HG03457 (cell line): Measurements from ENCODE around the gene CD276.
"Not testable (repeated sequence)": the region's sequence is repeated elsewhere in the genome, so short reads cannot be mapped to it uniquely, and the experiment has no call there.

ENCODE experiments used
- ATAC-seq: cut with Tn5 transposase; IDR thresholded peaks from one replicate; pipeline ENCODE4 v1.9.1; 2021; ENCODE audit warnings: moderate number of reproducible peaks; ENCODE audit not compliant: unreplicated experiment

The CD276 gene

DNA sequence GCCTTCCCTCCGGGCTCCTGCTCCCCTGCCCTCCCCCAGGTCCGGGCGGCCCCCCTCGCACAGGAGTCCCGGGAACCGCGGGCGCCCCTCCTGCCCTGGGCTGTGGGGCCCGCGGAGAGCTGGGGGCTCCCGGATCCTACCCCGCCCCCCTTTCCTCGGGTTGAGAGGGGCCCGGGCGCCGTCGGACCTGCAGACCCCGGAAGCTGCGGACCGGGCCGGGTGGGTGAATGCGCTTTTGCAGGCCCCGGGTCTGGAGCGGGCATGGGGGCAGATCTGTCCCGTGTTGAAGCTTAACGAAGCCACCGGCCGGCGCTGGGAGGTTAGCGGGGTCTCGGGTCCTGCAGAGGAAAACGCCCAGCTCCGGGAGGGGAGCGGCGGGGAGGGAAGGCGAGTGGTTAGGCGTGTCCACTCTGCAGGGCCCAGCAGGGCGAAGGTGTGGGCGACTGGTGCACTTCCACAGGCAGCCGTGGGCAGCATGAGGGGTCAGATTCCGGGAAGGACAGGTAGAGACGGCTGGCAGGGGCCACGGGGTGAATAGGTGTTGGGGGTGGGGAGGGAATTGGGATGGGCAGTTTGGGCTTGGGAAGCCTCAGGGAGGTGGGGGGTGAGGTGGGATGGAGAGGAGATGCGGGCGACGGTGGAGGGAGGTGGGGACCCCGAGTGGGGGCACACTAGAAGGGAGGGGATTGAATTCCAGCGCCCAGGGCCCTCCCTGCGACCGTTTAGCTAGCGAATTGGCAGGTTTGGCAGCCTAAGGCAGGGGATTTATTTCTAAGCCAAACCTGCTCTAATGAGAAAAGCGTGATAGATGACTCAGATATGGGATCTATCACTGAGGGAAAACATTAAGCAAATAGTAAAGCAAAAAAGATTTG, 635 bp downstream of the CD276 start:
- ATAC-seq: no peak

DNA sequence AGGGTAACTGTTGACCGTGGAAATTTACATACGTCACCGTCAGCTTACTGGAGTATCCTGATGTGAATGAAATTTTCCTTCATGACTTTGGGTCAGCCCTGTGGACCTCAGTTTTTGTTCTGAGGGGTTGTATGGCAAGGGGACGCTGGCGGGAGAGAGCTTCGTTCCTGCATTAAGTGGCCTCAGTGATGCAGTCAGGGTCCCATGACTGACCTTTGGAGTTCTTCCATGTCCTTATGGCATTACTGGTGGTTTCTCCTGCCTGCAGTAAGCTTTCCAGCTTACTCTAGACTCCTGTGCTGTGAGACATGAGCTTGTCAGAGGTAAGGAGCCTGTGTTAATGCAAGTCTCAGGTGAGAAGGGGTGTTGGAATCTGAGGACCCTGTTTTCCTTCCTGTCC, 1.8 kb downstream of the CD276 start:
- no peak for ATAC-seq

DNA sequence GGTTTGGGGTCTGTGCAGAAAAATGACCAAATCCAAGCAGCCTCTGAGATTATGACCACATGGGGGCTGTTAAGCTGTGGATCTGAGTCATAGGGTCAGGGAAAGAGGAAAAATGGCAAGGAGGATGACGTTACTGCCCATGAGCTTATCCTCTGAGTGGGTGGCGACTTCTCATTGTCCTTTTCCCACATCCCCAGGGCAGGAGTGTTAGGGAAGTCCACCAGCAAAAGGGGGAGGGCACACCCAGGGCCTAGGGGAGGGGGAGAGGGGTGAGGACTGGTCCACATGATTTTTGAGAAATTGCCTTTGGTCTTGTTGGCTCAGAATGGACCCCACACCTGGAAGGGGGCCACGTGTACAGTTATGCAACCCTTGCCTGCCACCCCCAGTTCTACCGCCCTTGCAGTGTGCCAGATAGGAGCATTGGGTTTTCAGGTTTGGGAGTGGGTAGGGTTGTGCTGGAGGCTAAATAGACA, 2.6 kb downstream of the CD276 start:
- no peak for ATAC-seq

DNA sequence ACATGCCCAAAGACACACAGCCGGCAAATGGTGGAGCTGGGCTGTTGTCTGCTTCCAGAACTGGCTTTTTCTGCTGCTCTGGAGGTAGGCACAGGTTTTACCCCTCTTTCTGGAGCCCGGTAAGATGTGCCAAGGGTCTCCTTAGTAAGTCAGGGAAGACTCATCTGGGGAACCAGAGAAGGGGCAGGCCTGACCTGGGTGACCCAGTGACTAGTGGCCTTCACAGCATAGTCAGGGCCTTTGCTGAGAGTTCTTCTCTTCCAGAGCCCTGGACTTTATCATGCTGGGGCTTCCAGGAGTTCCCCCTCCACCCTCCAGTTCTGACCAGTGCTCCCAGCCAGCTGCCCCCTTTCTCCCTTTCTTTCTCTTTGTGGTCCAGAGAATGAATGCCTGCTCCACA, 3.2 kb downstream of the CD276 start:
- ATAC-seq: no peak

DNA sequence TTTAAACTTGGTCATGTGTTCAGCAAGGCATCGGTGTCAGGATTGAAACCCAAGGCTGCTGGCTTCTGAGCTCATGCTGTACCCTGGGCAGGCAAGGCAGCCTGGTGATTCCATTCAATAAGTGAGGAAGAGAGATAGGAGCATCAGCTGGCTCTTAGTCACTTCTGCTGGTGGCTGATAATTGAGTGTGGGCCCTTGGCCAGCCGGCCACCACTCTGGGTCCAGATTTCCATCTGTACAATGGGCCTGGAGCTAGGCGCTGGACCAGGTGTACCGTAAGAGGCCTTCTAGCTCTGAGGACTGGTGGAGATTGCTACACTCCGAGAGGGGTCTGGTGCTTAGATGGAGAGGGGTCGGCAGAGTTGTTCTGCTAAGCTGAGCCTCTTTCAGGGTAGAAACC, 4.3 kb downstream of the CD276 start:
- no peak for ATAC-seq

DNA sequence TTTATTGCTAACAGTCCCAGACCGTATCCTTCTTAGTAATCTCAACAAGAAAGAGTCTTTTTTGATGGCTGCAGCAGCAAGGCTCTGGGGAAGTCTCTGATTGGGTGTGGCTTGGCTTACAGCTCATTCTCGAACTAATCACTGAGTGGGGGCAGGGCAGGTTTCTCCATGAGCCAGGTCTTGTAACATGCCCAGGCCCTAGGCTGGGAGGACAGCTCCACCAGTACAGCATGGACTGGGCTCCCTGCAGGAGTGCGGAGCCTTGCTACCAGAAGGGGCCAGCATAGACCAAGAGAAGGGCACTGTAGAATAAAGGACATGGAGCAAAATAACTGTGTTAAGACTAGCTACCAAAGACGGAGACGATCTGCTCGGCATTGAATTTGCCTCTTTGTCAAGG, 7.2 kb downstream of the CD276 start:
- ATAC-seq: no peak

DNA sequence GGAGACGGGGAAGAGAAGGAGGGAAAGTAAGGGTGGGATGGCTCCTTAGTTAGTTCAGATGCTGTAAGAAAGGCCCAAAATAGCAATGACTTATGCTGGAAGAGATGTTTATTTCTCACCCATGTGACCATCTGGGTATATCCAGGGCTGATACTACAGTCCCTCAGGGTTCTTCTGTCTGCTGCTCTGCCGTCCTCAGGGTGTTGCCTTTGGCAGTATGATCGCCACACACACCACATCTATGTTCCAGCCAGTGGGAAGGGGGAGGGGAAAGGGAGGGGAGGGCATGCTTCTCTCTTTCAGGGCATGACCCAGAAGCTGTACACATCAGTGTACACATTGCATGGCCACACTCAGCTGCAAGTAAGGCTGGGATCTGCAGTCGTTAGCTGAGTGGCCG, 10.2 kb downstream of the CD276 start:
- ATAC-seq: no peak

DNA sequence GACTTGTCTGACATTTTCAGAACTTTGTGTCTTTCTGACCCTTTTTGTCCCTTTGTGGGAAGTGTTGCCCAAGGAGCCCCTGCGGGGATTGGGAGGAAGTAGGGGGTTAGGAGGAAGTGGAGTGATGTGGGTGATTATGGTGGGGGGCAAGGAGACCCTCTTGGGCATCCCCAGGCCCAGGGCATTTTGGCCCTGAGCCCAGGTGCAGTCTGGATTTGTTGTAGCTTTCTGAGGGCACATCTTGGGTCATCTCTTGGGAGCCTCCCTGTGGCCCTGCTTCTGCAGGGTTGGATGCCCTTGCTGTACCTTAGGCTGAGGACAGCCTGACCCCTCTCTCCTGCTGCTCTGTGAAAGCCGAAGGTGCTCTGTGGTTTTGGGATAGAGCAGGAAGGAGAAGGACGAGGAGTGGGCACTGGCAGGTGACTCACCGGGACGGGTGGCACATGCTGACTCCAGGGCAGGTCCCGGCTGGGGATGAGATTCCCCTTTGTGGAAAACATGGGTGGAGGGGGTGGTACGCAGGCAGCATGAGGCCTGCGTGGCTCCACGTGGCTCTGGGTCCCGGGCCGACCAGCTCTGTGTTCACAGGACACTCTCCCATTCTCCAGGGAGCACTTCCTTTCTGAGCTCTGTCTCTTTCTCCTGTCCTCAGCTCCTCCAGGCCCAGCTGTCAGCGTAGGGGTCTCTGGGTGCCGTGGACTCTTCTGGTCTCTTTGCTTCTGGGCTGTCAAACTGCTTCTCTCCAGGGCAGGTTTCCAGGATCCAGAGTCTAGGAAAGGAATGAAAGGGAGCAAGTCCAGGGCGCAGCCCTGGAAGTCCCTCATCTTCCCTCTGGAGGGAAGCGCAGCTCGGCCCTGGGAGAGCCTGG, 11.8 kb downstream of the CD276 start:
- ATAC-seq: no peak

DNA sequence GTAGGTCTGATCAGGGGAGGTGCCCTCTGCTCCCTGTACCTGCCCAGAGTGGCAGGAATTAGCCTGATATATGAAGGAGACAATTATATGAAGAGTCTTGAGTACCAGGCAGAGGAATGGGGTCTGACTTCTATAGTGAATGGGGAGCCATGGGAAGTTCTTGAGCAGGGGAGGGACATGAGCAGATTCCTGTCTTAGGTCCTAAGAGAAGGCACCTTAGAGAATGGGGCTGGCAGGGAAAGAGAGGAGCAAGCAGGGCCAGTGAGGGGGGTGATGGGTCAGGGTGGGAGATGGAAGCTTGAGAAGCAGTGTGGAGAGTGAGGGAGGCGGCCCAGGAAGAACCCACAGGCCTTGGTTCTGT, 12.4 kb downstream of the CD276 start:
- no peak for ATAC-seq

DNA sequence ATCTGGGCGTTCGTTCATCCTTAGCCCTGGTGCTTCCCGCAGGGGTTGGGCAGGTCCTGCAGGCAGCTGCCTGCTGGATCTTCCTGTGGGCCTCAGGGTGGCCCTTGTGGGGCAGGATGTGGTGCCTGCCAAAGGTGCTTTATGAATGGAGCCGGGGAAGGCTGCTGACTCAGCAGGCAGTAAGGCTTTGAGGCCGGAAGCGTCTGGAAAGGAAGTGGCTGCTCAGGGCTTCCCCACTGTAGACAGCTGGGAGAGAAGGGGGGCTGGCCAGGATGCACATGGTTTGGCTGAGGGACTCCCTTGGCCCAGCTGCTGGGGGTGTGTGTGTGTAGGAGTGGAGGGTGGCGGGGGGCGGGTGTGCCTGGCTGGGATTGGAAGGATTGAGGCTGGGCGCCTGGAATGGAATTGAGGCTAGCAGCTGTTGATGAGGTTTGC, 12.9 kb downstream of the CD276 start:
- peak; percentile 70 for ATAC-seq

DNA sequence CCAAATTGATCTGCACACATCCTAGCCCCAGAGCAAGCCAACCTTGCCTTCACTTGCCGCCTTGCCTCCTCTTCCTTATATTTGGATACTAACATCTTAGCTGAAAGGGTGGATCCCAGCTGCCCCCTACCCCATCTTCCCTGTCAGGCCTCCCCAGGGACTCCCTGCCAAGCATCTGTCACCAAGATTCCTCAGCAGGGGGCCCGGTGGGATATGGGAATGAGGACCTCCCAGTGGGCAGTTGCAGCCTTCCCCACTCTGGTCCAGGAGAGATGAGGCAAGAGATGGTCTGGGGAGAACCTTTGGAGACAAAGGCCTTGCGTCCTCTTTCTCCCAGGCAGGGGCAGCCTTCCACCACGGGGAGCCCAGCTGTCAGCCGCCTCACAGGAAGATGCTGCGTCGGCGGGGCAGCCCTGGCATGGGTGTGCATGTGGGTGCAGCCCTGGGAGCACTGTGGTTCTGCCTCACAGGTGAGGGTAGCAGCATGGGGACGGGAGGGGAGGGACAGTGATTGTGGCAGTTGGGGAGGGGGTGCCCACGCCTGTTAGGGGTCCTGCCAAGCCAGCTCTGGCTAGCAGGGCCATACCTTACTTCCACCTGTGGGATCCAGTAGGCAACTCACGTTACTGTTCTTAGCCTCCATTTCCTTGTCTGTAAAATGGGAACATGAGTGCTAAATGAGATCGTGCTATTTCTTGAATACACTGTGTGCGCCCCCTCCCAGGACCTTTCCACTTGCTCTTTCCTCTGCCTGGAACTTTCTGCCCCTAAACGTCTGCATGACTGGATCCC, 15.3 kb downstream of the CD276 start:
- ATAC-seq: no peak

DNA sequence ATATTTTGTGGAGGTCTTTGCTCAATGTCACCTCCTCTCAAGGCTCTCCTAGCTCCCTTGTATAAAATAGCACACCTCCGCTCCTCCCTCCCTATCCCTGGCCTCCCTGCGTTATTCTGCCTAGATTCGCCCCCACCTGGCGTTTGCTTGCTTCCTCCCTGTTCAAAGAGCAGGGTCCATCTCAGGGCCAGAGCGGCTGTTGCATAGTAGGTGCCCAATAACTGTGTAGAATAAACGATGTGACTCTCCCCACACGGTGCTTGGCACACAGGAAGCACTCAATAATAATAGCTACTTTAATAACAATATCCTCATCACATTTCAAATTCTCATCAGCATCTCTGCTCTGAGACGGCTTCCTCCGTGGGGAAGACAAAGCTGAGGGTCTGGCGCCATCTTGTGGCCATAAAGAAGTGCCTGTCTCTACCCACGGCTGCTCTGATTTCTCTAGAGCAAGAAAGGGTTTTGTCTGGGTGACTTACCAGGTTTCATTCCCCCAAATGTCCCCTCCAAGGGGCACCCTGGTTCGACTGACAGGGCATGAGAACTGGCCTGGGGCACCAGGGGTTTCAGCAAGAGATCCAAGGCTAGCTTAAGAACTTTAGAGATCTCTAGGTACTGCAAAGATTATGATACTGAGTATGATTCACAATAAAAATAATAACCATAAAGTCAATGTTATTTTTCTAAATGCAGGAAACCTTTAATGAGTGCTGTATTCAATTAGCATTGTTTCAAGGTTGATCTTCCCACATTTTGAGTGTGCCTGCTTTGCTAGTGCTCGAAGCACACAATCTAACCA, 16.1 kb downstream of the CD276 start:
- no peak for ATAC-seq

DNA sequence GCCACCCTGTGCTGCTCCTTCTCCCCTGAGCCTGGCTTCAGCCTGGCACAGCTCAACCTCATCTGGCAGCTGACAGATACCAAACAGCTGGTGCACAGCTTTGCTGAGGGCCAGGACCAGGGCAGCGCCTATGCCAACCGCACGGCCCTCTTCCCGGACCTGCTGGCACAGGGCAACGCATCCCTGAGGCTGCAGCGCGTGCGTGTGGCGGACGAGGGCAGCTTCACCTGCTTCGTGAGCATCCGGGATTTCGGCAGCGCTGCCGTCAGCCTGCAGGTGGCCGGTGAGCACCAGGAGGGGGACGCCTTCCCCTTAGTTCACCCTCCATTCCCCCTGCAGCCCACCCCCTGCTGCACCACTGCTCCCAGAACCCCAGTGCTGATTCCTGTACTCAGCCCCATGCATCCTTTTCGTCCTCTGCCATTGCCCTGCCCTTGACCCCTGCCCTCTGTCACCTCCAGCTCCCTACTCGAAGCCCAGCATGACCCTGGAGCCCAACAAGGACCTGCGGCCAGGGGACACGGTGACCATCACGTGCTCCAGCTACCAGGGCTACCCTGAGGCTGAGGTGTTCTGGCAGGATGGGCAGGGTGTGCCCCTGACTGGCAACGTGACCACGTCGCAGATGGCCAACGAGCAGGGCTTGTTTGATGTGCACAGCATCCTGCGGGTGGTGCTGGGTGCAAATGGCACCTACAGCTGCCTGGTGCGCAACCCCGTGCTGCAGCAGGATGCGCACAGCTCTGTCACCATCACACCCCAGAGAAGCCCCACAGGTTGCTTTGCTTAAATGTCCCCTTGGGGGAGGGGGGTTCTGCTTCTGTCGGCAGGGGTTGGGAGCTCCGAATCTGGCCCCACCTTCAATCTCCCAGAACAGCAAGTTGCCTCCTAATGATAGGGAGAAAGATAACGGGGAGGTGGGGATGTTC, 18.4 kb downstream of the CD276 start:
- not testable (repeated sequence) for ATAC-seq

DNA sequence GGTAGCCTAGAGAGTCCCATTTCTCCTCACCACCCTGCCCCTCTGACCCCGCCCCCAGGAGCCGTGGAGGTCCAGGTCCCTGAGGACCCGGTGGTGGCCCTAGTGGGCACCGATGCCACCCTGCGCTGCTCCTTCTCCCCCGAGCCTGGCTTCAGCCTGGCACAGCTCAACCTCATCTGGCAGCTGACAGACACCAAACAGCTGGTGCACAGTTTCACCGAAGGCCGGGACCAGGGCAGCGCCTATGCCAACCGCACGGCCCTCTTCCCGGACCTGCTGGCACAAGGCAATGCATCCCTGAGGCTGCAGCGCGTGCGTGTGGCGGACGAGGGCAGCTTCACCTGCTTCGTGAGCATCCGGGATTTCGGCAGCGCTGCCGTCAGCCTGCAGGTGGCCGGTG, 19.4 kb downstream of the CD276 start:
- not testable (repeated sequence) for ATAC-seq

DNA sequence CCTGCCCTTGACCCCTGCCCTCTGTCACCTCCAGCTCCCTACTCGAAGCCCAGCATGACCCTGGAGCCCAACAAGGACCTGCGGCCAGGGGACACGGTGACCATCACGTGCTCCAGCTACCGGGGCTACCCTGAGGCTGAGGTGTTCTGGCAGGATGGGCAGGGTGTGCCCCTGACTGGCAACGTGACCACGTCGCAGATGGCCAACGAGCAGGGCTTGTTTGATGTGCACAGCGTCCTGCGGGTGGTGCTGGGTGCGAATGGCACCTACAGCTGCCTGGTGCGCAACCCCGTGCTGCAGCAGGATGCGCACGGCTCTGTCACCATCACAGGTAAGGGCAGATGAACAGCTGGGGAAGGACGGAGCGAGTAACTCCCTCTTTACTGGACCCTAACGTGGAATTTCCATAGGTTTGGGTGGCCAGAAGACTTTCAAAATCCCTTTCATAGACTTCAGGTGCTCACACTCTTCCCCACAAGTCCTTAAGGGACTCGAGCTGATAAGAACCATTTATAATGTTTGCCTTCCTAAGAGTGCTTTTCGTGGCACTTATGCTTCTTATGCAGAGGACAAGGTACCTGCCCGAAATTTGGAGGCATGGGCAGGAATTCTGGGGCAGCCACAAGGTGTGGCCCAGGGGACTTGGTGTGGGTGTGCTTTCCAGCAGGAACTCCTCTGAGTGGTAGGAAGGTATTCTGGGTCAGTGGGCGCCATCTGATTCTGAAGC, 20.1 kb downstream of the CD276 start:
- ATAC-seq: not testable (repeated sequence)

DNA sequence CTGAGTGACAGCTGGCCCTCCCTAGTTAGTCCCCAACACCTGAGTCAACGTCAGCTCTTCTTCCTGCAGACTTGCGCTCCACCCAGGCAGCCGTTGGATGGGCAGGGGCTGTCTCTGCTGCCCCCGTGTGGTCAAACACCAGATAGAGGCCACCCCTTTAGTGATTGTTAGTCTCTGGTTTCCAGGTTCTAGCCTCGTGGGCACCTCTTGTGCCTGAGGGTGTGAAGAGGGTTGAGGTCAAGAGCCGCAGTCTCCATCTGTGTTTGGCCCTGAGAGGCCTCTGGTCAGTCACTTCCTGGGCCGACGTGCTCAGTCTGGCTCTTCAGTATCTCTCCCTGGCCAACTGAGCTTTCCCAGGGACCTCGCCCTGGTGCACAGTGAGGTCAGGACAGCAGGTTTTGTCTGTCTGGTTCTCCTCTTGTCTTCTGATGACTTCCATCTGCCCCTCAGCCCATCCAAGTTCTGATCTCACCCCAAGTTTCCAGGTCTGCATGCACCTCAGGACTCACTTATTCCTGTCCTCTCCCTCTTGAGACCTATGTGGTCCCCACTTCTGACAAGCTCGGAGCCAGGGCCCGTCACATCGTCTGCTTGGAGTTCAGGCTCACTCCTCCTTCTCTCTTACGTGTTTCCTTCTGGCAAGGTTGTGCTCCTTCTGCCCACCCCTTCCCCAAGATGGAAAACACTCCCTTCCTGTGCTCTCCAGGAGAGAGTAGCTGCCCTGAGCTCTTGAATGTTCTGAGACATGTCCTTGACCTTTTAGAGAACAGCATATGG, 20.9 kb downstream of the CD276 start:
- ATAC-seq: no peak

DNA sequence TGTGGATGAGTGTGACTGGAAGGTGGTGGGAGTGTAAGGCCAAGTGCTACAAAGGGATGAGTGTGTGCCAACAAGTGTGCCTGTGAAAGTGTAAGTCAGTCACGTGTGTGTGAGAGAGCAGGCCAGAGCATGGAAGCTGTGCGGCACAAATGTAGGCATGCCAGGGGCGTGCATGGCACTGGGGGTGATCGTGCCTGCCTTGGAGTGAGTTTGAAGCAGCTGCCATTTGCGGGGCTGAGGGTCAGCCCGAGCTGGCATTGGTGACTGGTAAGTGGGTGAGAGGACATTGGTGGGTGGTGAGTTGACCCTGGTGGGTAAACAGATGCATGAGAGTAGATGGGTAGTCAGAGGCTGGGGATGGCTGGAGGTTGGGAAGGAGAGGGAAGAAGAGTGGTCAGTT, 24.5 kb downstream of the CD276 start:
- ATAC-seq: no peak

DNA sequence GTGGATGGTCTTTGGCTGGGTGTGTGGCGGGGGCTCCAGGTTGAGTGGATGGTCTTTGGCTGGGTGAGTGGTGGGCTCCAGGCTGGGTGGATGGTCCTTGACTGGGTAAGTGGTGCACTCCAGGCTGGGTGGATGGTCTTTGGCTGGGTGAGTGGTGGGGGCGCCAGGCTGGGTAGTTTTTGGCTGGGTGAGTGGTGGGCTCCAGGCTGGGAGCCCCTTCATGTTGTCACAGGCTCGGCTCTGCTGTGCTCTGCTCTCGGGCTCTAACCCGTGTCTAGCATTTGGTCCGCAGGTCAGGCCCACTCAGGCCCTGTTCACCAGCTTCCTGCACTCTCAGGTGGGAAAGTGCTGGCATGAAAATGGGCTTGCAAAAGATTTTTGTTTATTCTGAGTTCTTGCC, 25.1 kb downstream of the CD276 start:
- ATAC-seq: no peak
